WTC11 (cell line): Measurements from ENCODE around the gene ANKRD23. TPM values are rescaled to one million over a fixed set of nuclear protein-coding genes. Genes with fewer than 3 reads are reported as not detected.

Experiments used
- ATF3 ChIP-seq: sonication (generic); formaldehyde crosslinking; conservative IDR thresholded peaks from 2 replicates; pipeline ENCODE4 v1.8.1; 2022; ENCODE audit warnings: mild to moderate bottlenecking, missing genetic modification reagents
- ATF6 ChIP-seq: sonication (generic); formaldehyde crosslinking; IDR thresholded peaks from 2 replicates; pipeline ENCODE4 v1.8.1; 2023; ENCODE audit warnings: mild to moderate bottlenecking, missing genetic modification reagents
- CREB1 ChIP-seq: sonication (generic); formaldehyde crosslinking; IDR thresholded peaks from 2 replicates; pipeline ENCODE4 v1.8.0; 2023; ENCODE audit warnings: mild to moderate bottlenecking, missing genetic modification reagents
- CREM ChIP-seq: sonication (generic); formaldehyde crosslinking; IDR thresholded peaks from 2 replicates; pipeline ENCODE4 v1.8.1; 2022; ENCODE audit warnings: mild to moderate bottlenecking, missing genetic modification reagents, moderate library complexity
- E2F5 ChIP-seq: sonication (generic); formaldehyde crosslinking; IDR thresholded peaks from 2 replicates; pipeline ENCODE4 v1.8.1; 2022; ENCODE audit warnings: mild to moderate bottlenecking, moderate library complexity, missing genetic modification reagents
- ESRRA ChIP-seq: sonication (generic); formaldehyde crosslinking; IDR thresholded peaks from 2 replicates; pipeline ENCODE4 v1.8.1; 2022; ENCODE audit warnings: mild to moderate bottlenecking, missing genetic modification reagents, borderline replicate concordance
- ETV6 ChIP-seq: sonication (generic); formaldehyde crosslinking; IDR thresholded peaks from 2 replicates; pipeline ENCODE4 v1.8.1; 2022; ENCODE audit warnings: mild to moderate bottlenecking, missing genetic modification reagents
- FOXP1 ChIP-seq: sonication (generic); formaldehyde crosslinking; IDR thresholded peaks from 2 replicates; pipeline ENCODE4 v1.8.0; 2022; ENCODE audit warnings: missing genetic modification reagents, mild to moderate bottlenecking, moderate library complexity, borderline replicate concordance
- FOXP4 ChIP-seq: sonication (generic); formaldehyde crosslinking; IDR thresholded peaks from 2 replicates; pipeline ENCODE4 v1.8.0; 2022; ENCODE audit warnings: mild to moderate bottlenecking, missing genetic modification reagents
- GABPB1 ChIP-seq: sonication (generic); formaldehyde crosslinking; IDR thresholded peaks from 2 replicates; pipeline ENCODE4 v1.8.1; 2023; ENCODE audit warnings: mild to moderate bottlenecking, missing genetic modification reagents
- GTF2I ChIP-seq: fragments of 250-450 bp; sonication (Bioruptor Pico); conservative IDR thresholded peaks from 2 replicates; pipeline ENCODE4 v1.4.0; 2021; ENCODE audit warnings: mild to moderate bottlenecking
- JAZF1 ChIP-seq: fragments of 250-450 bp; sonication (Bioruptor Pico); IDR thresholded peaks from 2 replicates; pipeline ENCODE4 v1.9.0; 2021; ENCODE audit warnings: moderate library complexity, mild to moderate bottlenecking, inconsistent platforms
- KAT7 ChIP-seq: sonication (generic); formaldehyde crosslinking; IDR thresholded peaks from 2 replicates; pipeline ENCODE4 v1.8.1; 2023; ENCODE audit warnings: missing genetic modification reagents, mild to moderate bottlenecking, borderline replicate concordance
- MAX ChIP-seq: sonication (generic); formaldehyde crosslinking; IDR thresholded peaks from 2 replicates; pipeline ENCODE4 v1.8.0; 2022; ENCODE audit warnings: mild to moderate bottlenecking, missing genetic modification reagents
- NR3C1 ChIP-seq: sonication (generic); formaldehyde crosslinking; conservative IDR thresholded peaks from 2 replicates; pipeline ENCODE4 v1.8.1; 2023; ENCODE audit warnings: low read depth, mild to moderate bottlenecking, missing genetic modification reagents
- PREB ChIP-seq: sonication (generic); formaldehyde crosslinking; IDR thresholded peaks from 2 replicates; pipeline ENCODE4 v1.8.1; 2022; ENCODE audit warnings: mild to moderate bottlenecking, missing genetic modification reagents, moderate library complexity, borderline replicate concordance
- RELA ChIP-seq: sonication (generic); formaldehyde crosslinking; IDR thresholded peaks from 2 replicates; pipeline ENCODE4 v1.8.1; 2022; ENCODE audit warnings: missing genetic modification reagents, mild to moderate bottlenecking, borderline replicate concordance
- RORB ChIP-seq: fragments of 250-450 bp; sonication (Bioruptor Pico); IDR thresholded peaks from 2 replicates; pipeline ENCODE4 v1.9.0; 2021; ENCODE audit warnings: mild to moderate bottlenecking
- STAT6 ChIP-seq: sonication (generic); formaldehyde crosslinking; conservative IDR thresholded peaks from 2 replicates; pipeline ENCODE4 v1.8.1; 2023; ENCODE audit warnings: mild to moderate bottlenecking, low read depth, missing genetic modification reagents, moderate library complexity
- TCF7 ChIP-seq: sonication (generic); formaldehyde crosslinking; IDR thresholded peaks from 2 replicates; pipeline ENCODE4 v1.8.0; 2022; ENCODE audit warnings: mild to moderate bottlenecking, low read depth, missing genetic modification reagents, moderate library complexity
- USF2 ChIP-seq: sonication (generic); formaldehyde crosslinking; IDR thresholded peaks from 2 replicates; pipeline ENCODE4 v1.8.1; 2023; ENCODE audit warnings: mild to moderate bottlenecking, missing genetic modification reagents, moderate library complexity
- ZNF138 ChIP-seq: sonication (generic); formaldehyde crosslinking; conservative IDR thresholded peaks from 2 replicates; pipeline ENCODE4 v1.8.1; 2022; ENCODE audit warnings: mild to moderate bottlenecking, moderate library complexity, missing genetic modification reagents
- ZNF263 ChIP-seq: sonication (generic); formaldehyde crosslinking; IDR thresholded peaks from 2 replicates; pipeline ENCODE4 v1.8.1; 2022; ENCODE audit warnings: low read depth, mild to moderate bottlenecking, moderate library complexity, missing genetic modification reagents
- ZNF317 ChIP-seq: sonication (generic); formaldehyde crosslinking; IDR thresholded peaks from 2 replicates; pipeline ENCODE4 v1.8.1; 2023; ENCODE audit warnings: low read depth, mild to moderate bottlenecking, moderate library complexity, missing genetic modification reagents, borderline replicate concordance
- ZNF423 ChIP-seq: fragments of 250-450 bp; sonication (Bioruptor Pico); IDR thresholded peaks from 2 replicates; pipeline ENCODE4 v2.1.2; 2022; ENCODE audit warnings: mild to moderate bottlenecking, moderate library complexity
- ZSCAN18 ChIP-seq: fragments of 250-450 bp; sonication (Bioruptor Pico); IDR thresholded peaks from 2 replicates; pipeline ENCODE4 v2.1.2; 2022; ENCODE audit warnings: mild to moderate bottlenecking, moderate library complexity
- total RNA-seq: library from RNA; stranded (reverse); gene quantifications from 3 replicates; pipeline ENCODE4 v1.2.3, GENCODE V29; 2021

ANKRD23 gene
- total RNA-seq, 1 experiment from 2014 or later: 3.2 TPM

- TF ChIP-seq STAT6: no peak
- TF ChIP-seq ESRRA (CRISPR knock-in tag): no peak
- TF ChIP-seq RELA (CRISPR knock-in tag): no peak
- TF ChIP-seq ZNF138 (CRISPR knock-in tag): no peak
- peak; percentile 73 for TF ChIP-seq ZNF423 (CRISPR knock-in tag)
- no peak for TF ChIP-seq ETV6 (CRISPR knock-in tag)
- no peak for TF ChIP-seq E2F5 (CRISPR knock-in tag)
- TF ChIP-seq MAX: no peak
- TF ChIP-seq JAZF1 (CRISPR knock-in tag): no peak
- no peak for TF ChIP-seq PREB (CRISPR knock-in tag)
- TF ChIP-seq KAT7 (CRISPR knock-in tag): no peak
- TF ChIP-seq FOXP4 (CRISPR knock-in tag): 0 out of 2 replicates have a peak, but pooled peaks have one; percentile 39
- no peak for TF ChIP-seq FOXP1 (CRISPR knock-in tag)
- TF ChIP-seq CREB1 (CRISPR knock-in tag): no peak
- TF ChIP-seq RORB (CRISPR knock-in tag): no peak
- TF ChIP-seq ZNF317 (CRISPR knock-in tag): peak; percentile 40; the same call in 1 of the 2 replicates
- TF ChIP-seq GABPB1: no peak
- TF ChIP-seq ATF3 (CRISPR knock-in tag): no peak
- no peak for TF ChIP-seq ZNF263 (CRISPR knock-in tag)
- no peak for TF ChIP-seq NR3C1 (CRISPR knock-in tag)
- TF ChIP-seq ATF6 (CRISPR knock-in tag): no peak
- no peak for TF ChIP-seq TCF7
- no peak for TF ChIP-seq ZSCAN18 (CRISPR knock-in tag)
- TF ChIP-seq GTF2I (CRISPR knock-in tag): no peak
- peak; percentile 42; the same call in 1 of the 2 replicates for TF ChIP-seq CREM (CRISPR knock-in tag)
- no peak for TF ChIP-seq USF2 (CRISPR knock-in tag)
Measured at GRCh38 chr2:96869822-96870625, 26.2 kb upstream of the ANKRD23 start, which contains the start of gene SEMA4C (continued).
